GM23338 (cell line): ENCODE measurements around the gene THUMPD3. TPM values are rescaled to one million over a fixed set of nuclear protein-coding genes. Genes with fewer than 3 reads are reported as not detected.

Experiments
- ATAC-seq: fragments of 200-7000 bp; cut with Tn5 transposase; 3 replicates; pipeline ENCODE4 v1.9.1; 2020
- DNase-seq: peaks from one replicate; pipeline ENCODE4 v3.0.0-alpha.2; 2015; ENCODE audit warnings: low spot score
- H2AFZ ChIP-seq: fragments of 200-600 bp; sonication (generic); 2 replicates; pipeline ENCODE4 v1.8.0; 2016; ENCODE audit warnings: antibody characterized with exemption, mild to moderate bottlenecking, moderate library complexity
- H3F3A ChIP-seq: fragments of 200-600 bp; sonication (generic); replicated peaks from 2 replicates; pipeline ENCODE4 v1.8.0; 2017; ENCODE audit warnings: antibody characterized with exemption, mixed run types, low read depth
- H3K27ac ChIP-seq: fragments of 200-600 bp; sonication (generic); 2 replicates; pipeline ENCODE4 v1.6.1; 2016; ENCODE audit warnings: low read depth
- H3K27me3 ChIP-seq: fragments of 200-600 bp; sonication (generic); 2 replicates; pipeline ENCODE4 v1.8.0; 2016; ENCODE audit warnings: mild to moderate bottlenecking, mixed run types, moderate library complexity; ENCODE audit not compliant: insufficient read depth
- H3K36me3 ChIP-seq: fragments of 200-600 bp; sonication (generic); 2 replicates; pipeline ENCODE4 v1.8.0; 2016; ENCODE audit warnings: mild to moderate bottlenecking; ENCODE audit not compliant: insufficient read depth
- H3K4me1 ChIP-seq: fragments of 200-600 bp; sonication (generic); 2 replicates; pipeline ENCODE4 v1.8.0; 2016; ENCODE audit warnings: mild to moderate bottlenecking, moderate library complexity; ENCODE audit not compliant: insufficient read depth
- H3K4me2 ChIP-seq: fragments of 200-600 bp; sonication (generic); 2 replicates; pipeline ENCODE4 v1.7.1; 2017; ENCODE audit warnings: mixed run types
- H3K4me3 ChIP-seq: fragments of 200-600 bp; sonication (generic); 2 replicates; pipeline ENCODE4 v1.6.1; 2016; ENCODE audit warnings: mixed run types
- H3K79me2 ChIP-seq: fragments of 200-600 bp; sonication (generic); replicated peaks from 2 replicates; pipeline ENCODE4 v1.8.0; 2017; ENCODE audit warnings: mild to moderate bottlenecking; ENCODE audit not compliant: insufficient read depth
- H3K9me2 ChIP-seq: fragments of 200-600 bp; sonication (generic); 2 replicates; pipeline ENCODE4 v1.8.0; 2017; ENCODE audit not compliant: insufficient read depth
- H4K20me1 ChIP-seq: fragments of 200-600 bp; sonication (generic); replicated peaks from 2 replicates; pipeline ENCODE4 v1.8.0; 2017; ENCODE audit warnings: mild to moderate bottlenecking; ENCODE audit not compliant: insufficient read depth
- H3K27ac Mint-ChIP-seq: 2 replicates; pipeline ENCODE4 v1.8.0; 2020; ENCODE audit warnings: inconsistent platforms, mild to moderate bottlenecking, moderate library complexity, mixed read lengths
- H3K27me3 Mint-ChIP-seq: 3 replicates; pipeline ENCODE4 v1.8.0; 2022; ENCODE audit warnings: low read depth, mild to moderate bottlenecking, moderate library complexity, mixed read lengths, inconsistent platforms; ENCODE audit not compliant: insufficient read depth, poor library complexity
- H3K36me3 Mint-ChIP-seq: 3 replicates; pipeline ENCODE4 v1.8.0; 2021; ENCODE audit warnings: low read depth, mild to moderate bottlenecking, inconsistent platforms, moderate library complexity, mixed read lengths
- H3K4me1 Mint-ChIP-seq: 3 replicates; pipeline ENCODE4 v1.8.0; 2020; ENCODE audit warnings: mild to moderate bottlenecking, inconsistent platforms, mixed read lengths
- H3K4me3 Mint-ChIP-seq: 3 replicates; pipeline ENCODE4 v1.8.0; 2021; ENCODE audit warnings: moderate library complexity, mild to moderate bottlenecking, inconsistent platforms, mixed read lengths
- H3K9me3 Mint-ChIP-seq: 3 replicates; pipeline ENCODE4 v1.8.0; 2020; ENCODE audit warnings: moderate library complexity, mild to moderate bottlenecking, inconsistent platforms, mixed read lengths
- EZH2 ChIP-seq: fragments of 200-600 bp; sonication (generic); IDR thresholded peaks from one replicate; pipeline ENCODE4 v1.8.0; 2017; ENCODE audit warnings: antibody characterized with exemption, mild to moderate bottlenecking, low read depth; ENCODE audit not compliant: unreplicated experiment
- EZH2phosphoT487 ChIP-seq: fragments of 200-600 bp; sonication (generic); IDR thresholded peaks from one replicate; pipeline ENCODE4 v1.8.1; 2018; ENCODE audit warnings: antibody characterized with exemption; ENCODE audit not compliant: unreplicated experiment
- POLR2AphosphoS5 ChIP-seq: IDR thresholded peaks from 2 replicates; pipeline ENCODE4 v1.6.1; 2016; ENCODE audit warnings: antibody characterized with exemption, low read depth
- ZNF331 ChIP-seq: fragments of 250-450 bp; sonication (Bioruptor Pico); IDR thresholded peaks from 2 replicates; pipeline ENCODE4 v1.5.0; 2020; ENCODE audit warnings: low read depth, mild to moderate bottlenecking, moderate library complexity
- polyA plus RNA-seq: library from polyadenylated mRNA; unstranded; fragments of >200 nt; fragmentation: Nextera tagmentation; extraction: Ambion mirVana; gene quantifications from 2 replicates; pipeline ENCODE4 v1.2.1, GENCODE V29; 2016
- total RNA-seq: library from RNA; depleted of rRNA; stranded (reverse); fragments of >200 nt; shearing (Covaris generic); gene quantifications from 2 replicates; pipeline ENCODE4 v1.2.3, GENCODE V29; 2014
- TF ChIP-seq, protein P1 (sequence below): IDR thresholded peaks from 2 replicates; pipeline ENCODE4 v1.6.1; 2016; ENCODE audit warnings: antibody characterized with exemption
- TF ChIP-seq, protein P2 (sequence below), 2 experiments: fragments of 200-600 bp in 1 of 2; sonication (generic) in 1 of 2; conservative IDR thresholded peaks; 2 replicates each; pipeline versions ENCODE4 v1.5.1 to v1.6.1; 2016 to 2017; ENCODE audit warnings: antibody characterized with exemption in 2 of 2, low read depth in 2 of 2, mild to moderate bottlenecking in 2 of 2, moderate library complexity in 1 of 2
- TF ChIP-seq, protein P3 (sequence below): IDR thresholded peaks from one replicate; pipeline ENCODE4 v1.6.1; 2018; ENCODE audit warnings: antibody characterized with exemption; ENCODE audit not compliant: unreplicated experiment

THUMPD3 gene
- total and polyA plus RNA-seq, 2 experiments from 2014 or later = 30.1 to 54.1 TPM

DNA sequence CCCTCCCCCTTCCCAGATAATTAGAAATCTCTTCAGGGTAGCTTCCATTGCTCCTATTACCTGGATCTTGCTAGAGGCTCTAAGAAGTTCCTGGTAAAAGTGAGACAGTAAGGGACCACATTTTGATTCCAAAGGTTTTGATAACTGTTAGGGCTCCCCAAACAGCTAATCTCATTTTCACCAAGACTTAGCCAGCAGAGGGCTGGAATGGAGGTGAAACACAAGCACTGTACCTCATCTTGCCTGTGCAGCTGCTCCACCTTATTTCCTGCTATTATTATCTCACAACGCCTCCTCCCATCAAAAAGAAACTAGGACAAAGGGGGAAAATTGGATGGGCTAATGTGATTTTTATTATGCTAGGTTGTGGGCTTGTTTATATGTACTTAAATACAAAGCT lies 41.8 kb downstream of the THUMPD3 start:
- Histone ChIP-seq H3F3A (no peaks in the 10 kb centered on the region), H3K9me2 (no peaks in the 10 kb centered on the region), H3K4me1 (peaks cover 60% of the 10 kb centered on the region), H3K4me3 (peak overlapping the region; percentile 88), H4K20me1 (peaks cover 58% of the 10 kb centered on the region), H3K79me2 (peaks cover 100% of the 10 kb centered on the region), H3K36me3 (no peaks in the 10 kb centered on the region), H3K27me3 (no peaks in the 10 kb centered on the region), H3K27ac (no peak overlapping the region), H3K4me2 (peak overlapping the region; percentile 90), H2AFZ (no peak overlapping the region)
- ATAC-seq (no peak), DNase-seq (no peak)
- Mint-ChIP-seq H3K4me1 (peaks cover 70% of the 10 kb centered on the region), H3K4me3 (peak overlapping the region; percentile 61), H3K27ac (peak overlapping the region; percentile 64; the same call in 1 of the 2 replicates), H3K36me3 (peaks cover 27% of the 10 kb centered on the region; the same call in 2 of the 3 replicates), H3K9me3 (no peaks in the 10 kb centered on the region), H3K27me3 (peaks cover 9% of the 10 kb centered on the region)
- TF ChIP-seq, protein P1, sequence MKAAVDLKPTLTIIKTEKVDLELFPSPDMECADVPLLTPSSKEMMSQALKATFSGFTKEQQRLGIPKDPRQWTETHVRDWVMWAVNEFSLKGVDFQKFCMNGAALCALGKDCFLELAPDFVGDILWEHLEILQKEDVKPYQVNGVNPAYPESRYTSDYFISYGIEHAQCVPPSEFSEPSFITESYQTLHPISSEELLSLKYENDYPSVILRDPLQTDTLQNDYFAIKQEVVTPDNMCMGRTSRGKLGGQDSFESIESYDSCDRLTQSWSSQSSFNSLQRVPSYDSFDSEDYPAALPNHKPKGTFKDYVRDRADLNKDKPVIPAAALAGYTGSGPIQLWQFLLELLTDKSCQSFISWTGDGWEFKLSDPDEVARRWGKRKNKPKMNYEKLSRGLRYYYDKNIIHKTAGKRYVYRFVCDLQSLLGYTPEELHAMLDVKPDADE = no peak
- no peak for TF ChIP-seq POLR2AphosphoS5
- TF ChIP-seq, protein P2, sequence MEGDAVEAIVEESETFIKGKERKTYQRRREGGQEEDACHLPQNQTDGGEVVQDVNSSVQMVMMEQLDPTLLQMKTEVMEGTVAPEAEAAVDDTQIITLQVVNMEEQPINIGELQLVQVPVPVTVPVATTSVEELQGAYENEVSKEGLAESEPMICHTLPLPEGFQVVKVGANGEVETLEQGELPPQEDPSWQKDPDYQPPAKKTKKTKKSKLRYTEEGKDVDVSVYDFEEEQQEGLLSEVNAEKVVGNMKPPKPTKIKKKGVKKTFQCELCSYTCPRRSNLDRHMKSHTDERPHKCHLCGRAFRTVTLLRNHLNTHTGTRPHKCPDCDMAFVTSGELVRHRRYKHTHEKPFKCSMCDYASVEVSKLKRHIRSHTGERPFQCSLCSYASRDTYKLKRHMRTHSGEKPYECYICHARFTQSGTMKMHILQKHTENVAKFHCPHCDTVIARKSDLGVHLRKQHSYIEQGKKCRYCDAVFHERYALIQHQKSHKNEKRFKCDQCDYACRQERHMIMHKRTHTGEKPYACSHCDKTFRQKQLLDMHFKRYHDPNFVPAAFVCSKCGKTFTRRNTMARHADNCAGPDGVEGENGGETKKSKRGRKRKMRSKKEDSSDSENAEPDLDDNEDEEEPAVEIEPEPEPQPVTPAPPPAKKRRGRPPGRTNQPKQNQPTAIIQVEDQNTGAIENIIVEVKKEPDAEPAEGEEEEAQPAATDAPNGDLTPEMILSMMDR (conservative IDR thresholded peaks at IDR 0.05; ENCODE audit: low read depth in 2 of 2) = 0 out of 4 replicates have a peak, but pooled peaks of 1 of the 2 experiments have one; percentile 17

DNA sequence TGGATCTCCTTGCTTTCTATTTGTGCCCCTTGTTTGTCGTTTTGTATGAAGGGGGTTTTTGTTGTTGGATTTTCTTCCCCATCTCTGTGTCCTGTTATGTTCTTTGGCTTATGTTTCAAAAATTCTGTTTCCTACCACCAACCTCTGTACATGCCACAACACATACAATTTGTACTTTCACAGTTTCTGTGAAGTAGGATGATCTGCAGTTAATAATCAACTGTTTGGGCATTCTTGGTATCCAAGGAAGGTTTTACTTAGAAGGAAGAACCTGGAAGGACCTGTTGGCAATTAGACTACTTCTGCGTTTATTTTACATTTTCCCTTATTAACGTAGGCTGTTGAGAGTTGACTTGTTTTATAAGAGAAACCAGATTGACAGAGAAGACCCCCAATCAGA lies 42.9 kb downstream of the THUMPD3 start:
- peak overlapping the region; percentile 16; the same call in 1 of the 2 replicates for H3K27ac Mint-ChIP-seq
- Histone ChIP-seq H3K79me2 (peaks cover 100% of the 10 kb centered on the region), H3K27me3 (no peaks in the 10 kb centered on the region), H3K27ac (no peak overlapping the region), H3K4me2 (peak overlapping the region; percentile 90; the same call in 1 of the 2 replicates), H3K4me3 (no peak overlapping the region), H3K4me1 (peaks cover 52% of the 10 kb centered on the region), H3K36me3 (no peaks in the 10 kb centered on the region), H3F3A (no peaks in the 10 kb centered on the region), H2AFZ (no peak overlapping the region), H4K20me1 (peaks cover 54% of the 10 kb centered on the region), H3K9me2 (no peaks in the 10 kb centered on the region)
- peak overlapping the region; percentile 31 for H3K4me3 Mint-ChIP-seq
- peaks cover 75% of the 10 kb centered on the region for H3K4me1 Mint-ChIP-seq
- ATAC-seq = no peak
- no peak for DNase-seq
- no peaks in the 10 kb centered on the region for H3K9me3 Mint-ChIP-seq
- peaks cover 9% of the 10 kb centered on the region for H3K27me3 Mint-ChIP-seq
- peaks cover 28% of the 10 kb centered on the region; the same call in 2 of the 3 replicates for H3K36me3 Mint-ChIP-seq
- TF ChIP-seq ZNF331 (no peak), EZH2 (no peak), POLR2AphosphoS5 (no peak), EZH2phosphoT487 (no peak)
- TF ChIP-seq, protein P3, sequence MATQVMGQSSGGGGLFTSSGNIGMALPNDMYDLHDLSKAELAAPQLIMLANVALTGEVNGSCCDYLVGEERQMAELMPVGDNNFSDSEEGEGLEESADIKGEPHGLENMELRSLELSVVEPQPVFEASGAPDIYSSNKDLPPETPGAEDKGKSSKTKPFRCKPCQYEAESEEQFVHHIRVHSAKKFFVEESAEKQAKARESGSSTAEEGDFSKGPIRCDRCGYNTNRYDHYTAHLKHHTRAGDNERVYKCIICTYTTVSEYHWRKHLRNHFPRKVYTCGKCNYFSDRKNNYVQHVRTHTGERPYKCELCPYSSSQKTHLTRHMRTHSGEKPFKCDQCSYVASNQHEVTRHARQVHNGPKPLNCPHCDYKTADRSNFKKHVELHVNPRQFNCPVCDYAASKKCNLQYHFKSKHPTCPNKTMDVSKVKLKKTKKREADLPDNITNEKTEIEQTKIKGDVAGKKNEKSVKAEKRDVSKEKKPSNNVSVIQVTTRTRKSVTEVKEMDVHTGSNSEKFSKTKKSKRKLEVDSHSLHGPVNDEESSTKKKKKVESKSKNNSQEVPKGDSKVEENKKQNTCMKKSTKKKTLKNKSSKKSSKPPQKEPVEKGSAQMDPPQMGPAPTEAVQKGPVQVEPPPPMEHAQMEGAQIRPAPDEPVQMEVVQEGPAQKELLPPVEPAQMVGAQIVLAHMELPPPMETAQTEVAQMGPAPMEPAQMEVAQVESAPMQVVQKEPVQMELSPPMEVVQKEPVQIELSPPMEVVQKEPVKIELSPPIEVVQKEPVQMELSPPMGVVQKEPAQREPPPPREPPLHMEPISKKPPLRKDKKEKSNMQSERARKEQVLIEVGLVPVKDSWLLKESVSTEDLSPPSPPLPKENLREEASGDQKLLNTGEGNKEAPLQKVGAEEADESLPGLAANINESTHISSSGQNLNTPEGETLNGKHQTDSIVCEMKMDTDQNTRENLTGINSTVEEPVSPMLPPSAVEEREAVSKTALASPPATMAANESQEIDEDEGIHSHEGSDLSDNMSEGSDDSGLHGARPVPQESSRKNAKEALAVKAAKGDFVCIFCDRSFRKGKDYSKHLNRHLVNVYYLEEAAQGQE = no peak
- TF ChIP-seq, protein P2 (conservative IDR thresholded peaks at IDR 0.05; ENCODE audit: low read depth in 2 of 2) = no peak
- TF ChIP-seq, protein P1 = no peak
